ENCODE data around the gene ABHD1.

The ABHD1 gene

DNA sequence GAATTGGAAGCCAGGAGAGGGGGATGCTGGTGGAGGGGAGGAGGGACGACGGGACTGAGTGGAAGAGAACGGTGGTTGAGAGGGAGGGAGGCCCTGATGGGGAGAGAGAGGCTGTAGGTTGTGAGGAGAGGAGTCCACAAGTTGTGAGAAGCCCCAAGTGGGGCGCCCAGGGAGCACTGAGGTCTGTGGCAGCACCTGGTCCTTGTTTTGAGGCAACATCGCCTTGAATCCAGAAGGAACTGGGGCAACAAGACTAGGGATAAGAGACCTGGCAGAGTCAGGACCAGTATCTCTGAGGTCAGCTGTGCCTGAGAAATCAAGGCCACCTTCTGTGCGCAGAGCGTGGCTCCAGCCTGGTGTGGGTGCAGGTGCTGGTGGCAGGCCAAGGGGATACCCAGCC, 14.5 kb downstream of the ABHD1 start:
- no peak for DNase-seq

DNA sequence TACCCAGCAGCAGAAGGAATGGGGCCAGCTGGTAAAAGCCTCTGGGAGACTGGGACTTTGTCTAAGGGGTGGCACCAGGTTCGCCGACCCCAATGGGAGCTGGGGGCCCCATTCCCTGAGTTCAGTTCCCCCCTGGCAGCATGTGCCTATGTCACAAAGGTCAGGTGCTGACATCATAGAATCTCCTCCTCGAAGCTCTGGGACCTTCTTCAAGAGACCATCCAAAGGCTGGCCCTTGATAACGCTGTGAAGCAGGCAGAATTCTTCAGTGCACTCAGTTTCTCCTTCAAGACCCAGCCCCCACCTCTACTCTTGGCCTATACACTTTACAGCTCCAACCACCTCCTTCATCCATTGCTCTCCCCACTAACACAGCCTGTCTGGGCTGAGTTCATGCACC, 15.7 kb downstream of the ABHD1 start, which contains the start of gene PRR30:
TSS of gene PRR30 (minus strand) at position 101 of the 400 bp plus-strand sequence. CDS start 1,081 bp downstream, outside the sequence.
- DNase-seq: no peak

DNA sequence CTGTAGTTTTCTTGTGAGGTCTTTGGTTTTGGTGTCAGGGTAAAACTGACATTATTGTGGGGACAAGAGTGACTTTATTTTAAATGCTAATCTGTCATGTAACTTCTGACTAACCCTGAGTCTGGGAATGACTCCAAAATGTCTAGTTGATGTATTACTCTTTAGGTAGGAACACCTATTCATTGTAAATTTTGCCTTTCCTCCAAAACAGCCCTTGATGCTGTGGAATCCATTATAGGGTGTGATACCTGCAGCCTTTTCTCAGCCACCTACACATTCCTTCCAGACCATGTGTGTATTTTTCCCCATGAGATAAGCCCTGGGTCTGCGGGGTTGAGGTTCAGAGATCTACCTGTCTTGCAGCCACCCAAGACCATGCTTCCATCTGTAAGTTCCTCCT, 19.7 kb downstream of the ABHD1 start:
- no peak for DNase-seq

DNA sequence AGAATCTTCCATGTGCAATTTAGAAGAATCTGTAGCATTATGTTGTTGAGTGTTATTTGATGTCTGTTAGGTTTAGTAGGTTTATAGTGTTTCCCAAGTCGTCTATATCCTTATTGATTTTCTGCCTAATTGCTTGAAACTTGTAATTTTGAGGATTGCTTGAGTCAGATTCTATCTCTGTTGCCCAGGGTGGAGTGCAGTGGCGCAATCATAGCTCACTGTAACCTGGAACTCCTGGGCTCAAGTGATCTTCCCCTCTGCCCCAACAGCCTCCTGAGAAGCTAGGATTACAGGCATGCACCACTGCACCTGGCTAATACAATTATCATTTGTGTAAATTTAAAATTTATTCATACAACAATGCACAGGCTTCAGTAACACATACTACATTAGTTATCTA, 22.1 kb downstream of the ABHD1 start:
- no peak for DNase-seq

DNA sequence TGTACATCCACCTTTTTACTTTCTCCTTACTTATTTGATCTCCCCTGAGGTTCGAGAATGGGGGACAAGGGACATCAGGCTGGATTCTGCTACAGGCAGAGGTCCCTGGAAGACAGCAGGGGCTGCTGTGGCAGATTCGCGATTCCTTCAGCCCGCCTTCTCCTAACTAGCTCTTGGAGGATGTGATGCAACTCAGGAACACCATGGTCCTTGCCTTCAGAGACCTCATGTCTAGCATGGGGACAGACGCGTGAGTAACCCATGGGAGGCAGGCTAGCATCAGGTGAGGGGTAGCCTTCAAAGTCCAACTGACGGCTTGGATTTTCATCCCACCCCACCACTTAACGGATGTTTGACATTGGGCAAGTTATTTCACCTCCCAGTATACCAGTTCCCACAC, 24.3 kb downstream of the ABHD1 start:
- DNase-seq: no peak

DNA sequence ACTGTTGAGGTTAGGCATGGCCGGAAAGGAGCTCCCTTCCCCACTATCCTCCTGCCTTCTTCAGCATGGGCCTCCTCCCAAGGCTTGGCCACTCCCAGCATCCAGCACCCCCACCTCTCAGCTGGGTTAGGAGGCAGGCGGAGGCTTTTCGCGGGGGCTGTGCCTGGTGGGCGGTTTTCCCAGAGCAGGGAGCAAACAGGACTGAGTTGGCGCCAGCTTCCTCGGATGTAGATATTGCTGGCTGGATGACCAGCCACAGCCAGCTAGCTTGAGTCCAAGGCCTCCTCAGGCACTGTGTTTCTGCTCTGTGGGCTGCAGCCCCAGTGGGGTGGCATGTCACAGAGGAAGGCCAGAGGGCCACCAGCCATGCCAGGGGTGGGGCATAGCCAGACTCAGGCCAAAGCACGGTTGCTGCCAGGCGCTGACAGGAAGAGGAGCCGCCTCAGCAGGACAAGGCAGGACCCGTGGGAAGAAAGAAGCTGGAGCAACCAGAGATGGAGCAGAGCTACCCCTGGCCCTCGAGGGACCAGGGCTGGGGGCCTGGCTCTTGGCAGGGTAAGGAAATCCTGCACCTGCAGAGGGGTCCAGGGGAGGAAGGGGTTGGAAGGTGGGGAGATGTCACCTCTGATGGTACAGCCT, 25.3 kb downstream of the ABHD1 start, which contains the start of gene TCF23:
TSS of gene TCF23 (plus strand) at position 204 of the 639 bp plus-strand sequence. CDS start at position 334, 130 bp downstream.
- no peak for DNase-seq

DNA sequence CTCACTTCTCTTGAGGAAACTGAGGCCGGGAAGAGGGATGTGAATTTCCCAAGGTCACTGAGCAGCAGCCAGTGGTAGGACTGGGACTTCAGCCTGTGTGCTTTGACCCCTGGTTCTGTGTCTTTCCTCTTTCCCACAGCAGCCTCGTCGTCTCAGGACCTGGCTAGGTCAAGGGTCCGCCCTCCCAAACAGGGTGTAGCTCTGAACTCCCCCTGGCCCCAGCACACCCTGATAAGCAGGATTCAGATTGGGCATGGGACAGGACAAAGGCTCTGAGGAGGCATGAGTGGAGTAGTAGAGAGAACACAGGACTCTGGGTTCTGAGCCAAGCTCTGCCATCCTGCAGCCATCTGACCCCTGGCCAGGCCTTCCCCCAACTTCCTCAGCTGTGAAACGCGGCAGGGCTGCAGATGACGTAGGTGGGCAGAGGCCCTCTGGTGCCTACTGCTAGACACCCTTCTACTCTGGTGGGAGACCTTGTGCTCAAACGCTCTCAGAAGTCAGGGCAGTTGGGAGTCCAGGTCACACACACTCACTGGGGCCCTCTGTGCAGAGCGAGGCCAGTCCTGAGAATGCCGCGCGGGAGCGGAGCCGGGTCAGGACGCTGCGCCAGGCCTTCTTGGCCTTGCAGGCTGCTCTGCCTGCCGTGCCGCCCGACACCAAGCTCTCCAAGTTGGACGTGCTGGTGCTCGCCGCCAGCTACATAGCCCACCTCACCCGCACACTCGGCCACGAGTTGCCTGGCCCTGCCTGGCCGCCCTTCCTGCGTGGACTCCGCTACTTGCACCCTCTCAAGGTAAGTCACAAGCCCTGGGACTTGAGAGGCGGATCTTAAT, 26.2 kb downstream of the ABHD1 start:
- DNase-seq: no peak

DNA sequence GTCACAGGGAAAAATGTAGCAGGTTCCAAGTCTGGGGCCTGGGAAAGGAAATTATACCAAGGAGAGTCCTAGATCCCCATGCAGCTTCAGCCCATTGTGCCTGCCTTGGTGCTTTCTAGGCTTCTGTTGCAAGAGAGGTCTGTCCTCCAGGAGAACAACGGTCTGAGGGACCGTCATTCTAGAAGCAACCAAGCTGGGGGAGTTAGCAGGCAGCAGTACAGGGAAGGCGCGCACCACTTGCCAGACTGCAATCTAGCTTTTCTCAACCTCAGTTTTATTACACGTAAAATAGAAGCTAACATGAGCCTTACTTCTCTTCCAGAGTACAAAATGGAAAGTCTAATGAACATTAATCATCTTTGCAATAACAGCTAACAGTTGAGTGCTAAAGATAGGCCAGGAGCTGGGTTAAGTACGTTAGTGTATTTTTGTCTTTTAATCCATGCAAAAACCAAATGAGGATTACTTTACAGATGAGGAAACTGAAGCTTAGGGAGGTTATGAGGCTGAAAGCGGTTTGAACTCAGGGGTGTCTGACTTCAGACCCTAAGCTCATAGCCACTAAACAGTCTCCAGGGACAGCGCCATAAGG, 27.1 kb downstream of the ABHD1 start:
- DNase-seq: no peak

DNA sequence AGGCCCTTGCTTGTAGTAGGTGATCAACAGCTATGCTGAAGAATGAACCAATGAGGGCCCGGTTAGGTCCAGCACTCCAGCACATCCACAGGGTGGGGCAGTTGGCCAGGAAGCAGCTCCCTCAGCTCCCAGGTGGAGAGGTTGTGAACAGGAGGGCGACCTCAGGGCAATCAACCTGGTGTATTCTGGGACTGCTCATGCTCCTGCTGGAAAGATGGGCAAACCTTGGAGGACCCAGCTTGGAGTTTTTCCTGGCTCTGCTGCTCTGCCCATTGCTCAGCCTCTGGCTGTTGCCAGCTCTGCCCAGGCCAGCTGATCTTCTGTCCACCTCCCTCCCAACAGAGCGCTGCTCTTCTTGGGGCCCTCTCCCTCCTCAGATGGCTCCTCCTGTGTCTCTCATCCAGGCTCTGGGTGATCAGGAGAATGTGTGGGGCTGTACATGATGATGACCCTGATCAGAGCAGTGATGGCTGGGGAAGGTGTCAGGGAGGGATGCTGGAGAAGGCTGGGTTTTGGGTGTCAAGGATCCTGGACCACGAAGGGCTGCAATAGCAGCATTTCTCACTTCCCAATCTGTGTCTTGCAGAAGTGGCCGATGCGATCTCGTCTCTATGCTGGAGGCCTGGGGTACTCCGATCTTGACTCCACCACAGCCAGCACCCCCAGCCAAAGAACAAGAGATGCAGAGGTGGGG, 28.6 kb downstream of the ABHD1 start:
- DNase-seq: no peak

DNA sequence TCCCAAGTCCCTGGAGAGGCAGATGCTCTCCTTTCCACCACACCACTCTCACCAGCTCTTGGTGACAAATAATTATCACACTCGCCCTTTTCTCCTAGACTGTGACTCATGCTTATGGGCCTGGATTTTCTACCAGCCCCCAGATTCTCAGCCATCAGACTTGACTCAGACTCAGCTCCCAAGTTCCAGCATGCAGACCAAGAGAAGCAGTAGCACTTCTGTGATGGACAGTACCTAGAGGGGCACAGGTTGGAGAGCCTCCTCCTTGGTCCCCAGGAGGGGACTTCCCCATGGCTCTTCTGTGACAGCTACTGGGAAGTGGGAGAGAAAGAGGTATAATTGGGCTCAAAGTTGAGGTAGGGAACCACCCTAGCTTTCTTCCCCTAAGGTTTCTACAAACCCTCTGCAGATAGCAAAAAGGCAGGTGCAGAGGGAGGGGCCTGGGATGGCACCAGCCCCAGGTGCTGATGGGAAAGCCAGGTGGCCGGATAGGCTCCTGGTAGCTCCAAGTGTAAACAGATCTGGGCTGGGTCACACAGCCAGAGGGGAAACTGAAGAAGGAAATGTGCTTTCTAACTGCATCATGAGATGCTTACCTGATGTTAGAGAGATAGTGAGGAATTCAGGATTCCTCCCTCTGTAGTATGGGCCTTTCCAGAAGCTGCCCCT, 29.3 kb downstream of the ABHD1 start:
- DNase-seq: no peak

DNA sequence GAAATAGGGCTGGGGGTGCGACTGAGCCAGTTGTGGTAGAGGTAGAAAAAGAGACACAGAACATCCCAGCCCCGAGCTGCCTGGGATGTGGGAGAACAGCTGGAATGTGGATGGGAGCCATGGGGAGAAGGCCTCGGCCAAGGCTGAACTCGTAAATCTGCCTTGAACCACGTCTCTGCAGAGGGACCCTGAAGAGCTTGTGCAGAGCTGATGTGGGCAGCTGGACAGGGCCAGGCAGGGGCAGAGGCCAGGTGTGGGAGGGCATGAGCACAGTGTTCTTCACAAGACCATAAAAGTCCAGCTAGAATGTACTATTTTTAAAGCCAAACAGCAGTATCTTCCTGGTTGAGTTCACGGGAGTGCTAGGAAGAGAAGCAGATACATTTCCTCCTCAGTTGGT, 30.9 kb downstream of the ABHD1 start:
- DNase-seq: no peak

DNA sequence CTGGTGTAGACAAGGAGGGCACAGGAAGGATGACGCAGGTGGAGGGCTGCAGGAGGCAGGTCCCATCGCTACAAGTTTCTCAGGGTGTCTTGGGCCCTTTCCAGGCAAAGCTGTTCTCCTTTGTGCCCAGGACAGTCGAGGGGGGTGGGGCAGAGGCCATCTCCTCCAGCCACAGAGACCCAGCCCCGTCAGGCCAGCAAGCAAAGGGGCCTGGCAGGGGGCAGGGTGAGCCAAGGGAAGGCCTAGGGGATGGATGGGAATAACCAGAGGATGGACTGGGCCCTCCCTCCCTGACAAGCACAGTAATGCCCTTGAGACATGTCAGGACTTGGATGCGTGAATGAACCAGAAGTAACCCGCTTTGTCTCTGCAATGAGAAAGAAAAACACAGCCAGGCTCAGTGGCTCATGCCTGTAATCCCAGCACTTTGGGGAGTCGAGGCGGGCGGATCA, 31.5 kb downstream of the ABHD1 start:
- no peak for DNase-seq

DNA sequence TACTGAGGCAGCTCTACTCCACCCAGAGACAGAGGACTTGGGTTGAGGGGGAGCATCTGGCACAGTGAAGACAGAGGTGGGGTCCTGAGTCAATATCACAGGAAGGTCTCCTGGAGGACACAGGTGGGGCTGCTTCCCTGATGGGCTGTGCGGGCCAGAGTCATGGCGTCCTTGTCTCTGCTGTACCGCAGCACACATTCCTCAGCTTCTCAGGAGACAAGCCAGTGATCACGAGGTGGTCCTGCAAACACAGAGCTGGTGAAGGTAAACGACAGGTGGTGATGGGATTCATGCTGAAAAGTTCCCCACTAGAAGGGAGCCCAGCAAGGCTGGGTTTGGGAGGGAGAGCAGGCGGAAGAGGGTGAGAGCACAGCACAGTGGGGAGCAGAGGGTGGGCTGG, 34.9 kb downstream of the ABHD1 start:
- DNase-seq: no peak

DNA sequence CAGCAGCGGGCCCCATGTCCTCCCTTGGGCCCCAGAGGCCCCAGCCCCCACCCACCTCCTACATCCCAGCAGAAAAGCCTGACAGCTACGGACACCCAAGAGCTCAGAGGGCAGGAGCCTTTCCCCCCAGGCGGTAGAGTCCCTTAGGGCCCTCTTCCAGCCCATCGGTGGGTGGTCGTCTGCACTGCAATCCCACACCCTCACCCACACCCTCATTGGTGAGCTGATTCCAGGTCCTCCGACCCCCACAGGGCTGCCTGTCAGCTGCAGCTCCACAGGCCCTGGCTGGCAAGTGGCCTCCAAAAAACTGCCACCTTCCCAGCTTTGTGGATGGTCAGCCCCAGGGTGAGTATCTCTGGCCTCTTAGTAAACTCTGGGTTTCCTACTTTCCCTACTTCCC, 35.7 kb downstream of the ABHD1 start:
- no peak for DNase-seq

DNA sequence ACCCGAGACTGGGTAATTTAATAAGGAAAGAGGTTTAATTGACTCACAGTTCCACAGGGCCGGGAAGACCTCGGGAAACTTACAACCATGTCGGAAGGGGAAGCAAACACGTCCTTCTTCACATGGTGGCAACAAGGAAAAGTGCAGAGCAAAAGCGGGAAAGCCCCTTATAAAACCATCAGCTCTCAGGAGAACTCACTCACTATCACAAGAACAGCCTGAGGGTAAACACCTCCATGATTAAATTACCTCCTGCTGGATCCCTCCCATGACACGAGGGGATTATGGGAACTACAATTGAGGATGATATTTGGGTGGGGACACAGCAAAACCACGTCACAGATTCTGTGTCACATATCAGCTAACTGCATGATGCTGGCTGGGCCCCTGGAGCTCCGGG, 36.6 kb downstream of the ABHD1 start:
- DNase-seq: no peak

DNA sequence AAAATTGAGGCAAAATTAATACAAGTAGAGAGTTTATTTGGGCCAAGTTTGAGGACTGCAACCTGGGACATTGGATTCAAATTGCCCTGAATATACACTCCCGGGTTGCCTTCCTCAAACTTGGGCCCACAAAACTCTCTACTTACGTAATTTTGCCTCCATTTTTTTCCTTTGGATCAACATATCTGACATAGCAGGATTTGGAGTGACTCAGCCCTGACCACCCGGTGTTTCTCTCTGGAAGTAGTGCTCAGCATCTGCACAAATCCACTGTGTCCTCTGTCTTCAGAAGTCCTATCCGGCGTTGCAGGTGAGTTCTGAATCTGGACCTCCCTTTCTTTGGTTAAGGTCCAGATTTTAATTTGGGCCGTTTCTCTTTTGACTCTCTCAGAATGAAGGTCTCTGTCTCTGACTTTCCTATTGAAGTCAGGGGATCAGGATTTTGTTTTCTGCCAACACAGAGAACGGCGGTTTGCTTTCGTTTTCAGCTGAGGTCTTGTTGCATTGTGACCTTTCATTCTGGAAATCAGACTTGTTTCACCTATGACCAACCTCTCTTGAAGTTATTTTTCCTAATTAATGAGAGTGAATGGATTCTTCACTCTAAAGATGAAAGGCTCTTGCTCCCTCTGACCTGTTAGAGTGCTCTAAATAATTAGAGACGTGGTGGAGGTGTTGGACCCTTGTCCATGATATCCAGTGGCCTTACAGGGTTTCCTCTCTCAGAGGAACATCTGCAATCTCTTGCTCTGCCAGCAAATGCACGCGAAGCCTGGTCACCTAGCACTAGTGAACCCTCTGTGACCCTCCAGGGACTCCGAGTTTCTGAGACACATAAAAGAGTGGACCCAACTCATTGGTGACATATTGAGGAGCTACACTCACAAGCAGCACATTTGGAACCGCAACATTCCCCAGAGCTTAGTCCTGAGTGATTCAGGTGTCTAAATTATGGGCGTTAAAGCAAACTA, 38.8 kb downstream of the ABHD1 start:
- no peak for DNase-seq

DNA sequence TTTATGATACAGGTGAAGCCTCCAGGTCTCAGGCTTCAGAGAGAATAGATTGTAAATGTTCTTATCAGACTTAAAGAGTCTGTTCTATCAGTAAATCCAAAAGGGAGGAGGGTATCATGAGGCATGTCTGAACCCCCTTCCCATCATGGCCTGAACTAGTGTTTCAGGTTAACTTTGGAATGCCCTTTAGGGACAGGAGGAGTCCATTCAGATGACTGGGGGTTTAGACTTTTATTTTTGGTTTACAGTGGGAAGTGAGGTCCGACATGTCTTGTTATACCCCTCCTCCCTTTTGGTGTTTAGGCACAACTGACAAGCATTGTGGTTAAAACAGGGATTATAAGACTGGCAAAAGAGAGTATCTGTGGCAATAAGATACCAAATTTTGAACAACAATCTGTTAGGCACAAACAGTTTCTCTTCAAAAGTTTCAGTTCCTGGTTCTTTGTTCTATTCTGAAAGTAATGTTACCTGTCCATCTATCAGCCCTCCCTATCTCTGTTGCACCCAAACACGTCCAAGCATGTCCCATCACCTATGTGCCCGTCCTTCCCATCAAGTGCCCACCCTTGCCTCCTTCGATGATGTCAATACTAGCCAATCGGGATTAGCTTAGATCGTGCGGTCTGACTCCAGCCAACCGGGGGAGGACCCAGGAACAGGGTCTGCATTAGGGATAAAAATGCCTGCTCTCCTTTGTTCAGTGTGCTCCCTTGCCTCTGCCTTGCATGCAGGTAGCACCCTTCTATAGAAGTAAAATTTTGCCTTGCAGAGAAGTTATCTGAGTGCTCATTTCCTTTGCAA, 41.5 kb downstream of the ABHD1 start:
- DNase-seq: no peak

DNA sequence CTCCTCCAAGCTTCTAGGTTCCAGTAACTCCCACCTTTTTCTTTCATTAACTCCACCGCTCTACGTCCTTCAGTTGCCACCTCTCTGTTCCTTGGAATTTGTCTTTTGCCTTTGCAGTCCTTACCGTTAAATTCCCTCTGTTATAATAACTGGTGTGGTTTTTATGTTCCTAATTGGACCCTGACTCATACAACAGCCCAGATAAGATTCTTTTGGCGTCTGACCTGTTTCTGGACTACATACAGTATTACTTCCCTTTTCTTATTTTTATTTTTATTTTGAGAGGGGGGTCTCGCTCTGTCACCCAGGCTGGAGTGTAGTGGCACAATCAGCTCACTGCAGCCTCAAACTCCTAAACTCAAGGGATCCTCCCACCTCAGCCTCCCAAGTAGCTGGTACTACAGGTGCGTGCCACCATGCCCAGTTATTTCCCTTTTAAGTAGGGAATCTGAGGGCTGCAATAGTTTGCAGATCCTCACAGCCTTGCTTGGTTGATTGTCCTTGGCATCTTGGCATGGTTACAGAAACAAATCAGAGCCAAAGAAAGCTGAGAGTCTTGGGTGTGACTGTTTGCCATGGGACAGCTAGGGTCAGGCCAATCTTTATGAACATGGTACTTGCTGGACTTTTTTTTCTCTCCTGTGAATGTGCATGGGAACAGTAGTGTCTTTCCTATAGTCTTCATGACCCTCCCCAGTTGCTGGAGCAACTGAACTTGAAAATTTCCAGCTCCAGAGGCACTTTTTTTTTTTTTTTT, 47.1 kb downstream of the ABHD1 start:
- no peak for DNase-seq

DNA sequence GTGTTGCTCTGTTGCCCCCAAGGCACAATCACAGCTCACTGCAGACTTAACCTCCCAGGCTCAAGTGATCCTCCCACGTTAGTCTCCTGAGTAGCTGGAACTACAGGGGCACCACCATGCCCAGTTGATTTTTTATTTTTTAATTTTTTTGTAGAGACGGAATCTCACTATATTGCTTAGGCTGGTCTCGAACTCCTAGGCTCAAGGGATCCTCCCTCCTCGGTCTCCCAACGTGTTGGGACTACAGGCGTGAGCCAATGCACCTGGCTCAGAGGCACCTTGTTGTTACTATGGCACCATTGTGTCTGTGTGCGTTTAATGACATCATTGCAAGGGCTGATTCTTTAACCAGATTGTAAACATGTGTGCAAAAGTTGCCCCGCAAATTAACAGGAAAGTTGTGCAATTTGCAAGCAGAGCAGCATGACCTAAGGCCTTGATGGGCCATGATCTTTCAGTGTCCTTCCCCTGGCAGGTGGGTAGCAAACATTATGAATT, 47.8 kb downstream of the ABHD1 start:
- DNase-seq: no peak

DNA sequence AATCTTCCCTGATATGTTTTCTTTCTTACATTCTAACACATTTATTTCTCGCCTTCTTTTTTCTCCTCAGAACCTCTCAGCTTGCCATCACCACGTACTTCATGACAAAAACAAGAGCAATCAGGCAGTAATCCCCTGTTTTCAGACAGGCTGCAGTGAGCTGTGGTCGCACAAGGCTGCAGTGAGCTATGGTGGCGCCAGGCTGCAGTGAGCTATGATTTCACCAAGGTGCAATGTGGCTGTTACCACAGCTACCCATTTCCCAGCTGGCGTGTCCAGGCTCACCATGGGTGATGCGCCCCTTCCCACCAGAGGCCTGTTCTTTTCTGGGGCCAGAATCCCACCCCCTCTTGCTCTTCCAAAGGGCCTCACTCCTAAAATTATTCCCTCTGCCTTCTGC, 51.0 kb downstream of the ABHD1 start:
- DNase-seq: no peak
